NCI-H526 treated with DMSO at 0.1 percent for 48 hours (cell line): ENCODE measurements around the gene EIF3A.
"Not testable (repeated sequence)": the region's sequence is repeated elsewhere in the genome, so short reads cannot be mapped to it uniquely, and the experiment has no call there.

Experiments used
- DNase-seq: peaks from one replicate; lab custom pipeline; 2025; lab: John Stamatoyannopoulos, UW

The EIF3A gene

DNA sequence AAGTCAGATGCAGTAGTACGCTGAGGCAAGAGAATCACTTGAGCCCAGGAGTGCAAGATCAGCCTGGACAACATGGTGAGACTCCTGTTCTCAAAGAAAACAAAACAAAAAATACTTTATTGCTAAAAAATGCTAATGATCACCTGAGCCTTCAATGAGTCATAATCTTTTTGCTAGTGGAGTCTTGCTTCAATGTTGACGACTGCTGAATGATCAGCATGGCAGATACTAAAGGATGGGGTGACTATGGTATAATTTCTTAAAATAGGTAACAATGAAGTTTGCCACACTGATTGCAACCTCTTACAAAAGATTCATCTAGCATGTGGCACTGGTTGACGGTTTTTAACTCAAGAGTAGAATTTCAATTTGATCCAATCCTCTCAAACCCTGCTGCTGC lies 28.8 kb downstream of the EIF3A start:
- no peak for DNase-seq

- no peak for DNase-seq
Measured at GRCh38 chr10:119049777-119050176, 30.8 kb downstream of the EIF3A start.

- no peak for DNase-seq
Measured at GRCh38 chr10:119049361-119049760, 31.3 kb downstream of the EIF3A start.

GRCh38 chr10:119045561-119045960 lies 35.1 kb downstream of the EIF3A start:
- DNase-seq, result no peak

- DNase-seq, result no peak
Measured at GRCh38 chr10:119042169-119042568, 38.4 kb downstream of the EIF3A start.

DNA sequence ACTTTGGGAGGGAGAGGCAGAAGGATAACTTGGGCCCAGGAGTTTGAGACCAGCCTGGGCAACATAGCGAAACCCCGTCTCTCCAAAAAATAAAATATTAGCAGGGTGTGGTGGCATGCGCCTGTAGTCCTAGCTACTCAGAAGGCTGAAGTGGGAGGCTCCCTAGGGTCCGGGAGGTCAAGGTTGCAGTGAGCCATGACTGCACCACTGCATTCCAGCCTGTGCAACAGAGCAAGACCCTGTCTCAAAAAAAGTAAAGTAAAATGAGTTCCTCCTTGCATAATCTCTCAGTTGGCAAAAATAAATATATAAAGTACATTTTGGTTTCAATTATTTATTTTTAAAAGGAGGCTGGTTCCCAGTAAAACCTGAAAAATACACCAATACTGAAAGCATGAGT lies 39.3 kb downstream of the EIF3A start:
- no peak for DNase-seq

GRCh38 chr10:119039161-119039560 lies 41.5 kb downstream of the EIF3A start:
- DNase-seq, result no peak

DNA sequence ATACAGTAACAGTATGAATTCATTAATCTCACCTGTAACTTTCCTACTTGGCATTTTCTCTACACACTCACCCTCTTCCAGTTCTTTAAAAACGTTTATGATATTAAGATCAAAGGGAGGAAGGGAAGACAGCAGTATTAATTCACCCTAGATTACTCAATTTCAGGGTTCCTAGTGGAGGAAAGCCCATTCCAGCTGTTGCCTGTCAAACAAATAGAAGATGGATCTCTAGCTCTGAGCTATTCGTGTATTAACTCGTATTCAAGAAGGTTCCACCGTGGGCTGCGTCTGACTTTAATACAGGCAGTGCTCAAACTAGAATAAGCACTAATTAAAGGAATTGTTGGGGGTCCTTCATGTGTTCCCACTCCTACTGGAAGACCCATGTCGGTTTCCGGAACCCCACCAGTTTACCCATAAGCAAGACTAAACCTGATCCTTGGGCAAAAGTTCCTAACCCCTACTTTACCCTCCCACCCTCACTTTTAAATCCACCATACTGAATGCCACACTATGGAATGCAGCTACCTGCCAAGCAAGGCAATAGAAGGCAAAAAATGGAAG lies 49.0 kb downstream of the EIF3A start:
- DNase-seq, result no peak

- DNase-seq, result peak; percentile 16
Measured at GRCh38 chr10:119030421-119031250, 50.0 kb downstream of the EIF3A start.

GRCh38 chr10:119029613-119030420 lies 50.8 kb downstream of the EIF3A start, which contains the start of gene NANOS1:
Gene NANOS1 (plus strand): TSS chr10:119029714. CDS start chr10:119029802, 88 bp downstream.
- no peak for DNase-seq

DNA sequence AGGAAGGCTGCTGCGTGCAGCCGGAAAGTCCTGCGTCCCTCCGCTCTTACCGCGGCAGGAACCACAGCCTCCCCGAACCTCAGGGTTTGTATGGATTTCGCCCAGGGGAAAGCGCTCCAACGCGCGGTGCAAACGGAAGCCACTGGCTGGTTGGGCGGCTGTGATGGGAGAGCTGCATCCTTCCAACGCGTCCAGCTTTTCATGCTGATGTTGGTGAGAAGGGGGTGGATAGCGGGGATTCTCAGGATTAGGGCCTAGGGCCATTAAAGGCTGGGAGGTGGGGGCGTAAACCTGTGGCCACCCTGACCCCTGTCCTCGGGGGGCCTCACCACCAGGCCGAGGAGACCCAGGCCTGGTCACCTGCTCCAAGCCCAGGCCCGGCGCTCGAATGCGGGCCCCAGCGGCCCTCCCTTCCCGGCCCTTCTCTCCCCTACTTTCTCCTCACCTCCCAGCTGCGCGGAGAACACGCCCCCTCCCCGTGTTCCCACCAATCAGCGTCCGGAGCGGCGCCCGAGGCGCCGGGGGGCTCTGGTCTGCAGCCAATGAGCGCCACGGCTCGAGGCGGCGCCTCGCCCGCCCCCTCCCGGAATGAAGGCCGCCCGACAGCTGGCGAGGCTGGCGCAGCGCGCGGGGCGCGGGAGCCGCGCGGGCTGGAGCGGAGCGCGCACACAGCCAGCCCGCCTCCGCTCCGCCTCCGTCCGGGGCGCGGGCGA lies 51.6 kb downstream of the EIF3A start:
- DNase-seq, result peak; percentile 77

DNA sequence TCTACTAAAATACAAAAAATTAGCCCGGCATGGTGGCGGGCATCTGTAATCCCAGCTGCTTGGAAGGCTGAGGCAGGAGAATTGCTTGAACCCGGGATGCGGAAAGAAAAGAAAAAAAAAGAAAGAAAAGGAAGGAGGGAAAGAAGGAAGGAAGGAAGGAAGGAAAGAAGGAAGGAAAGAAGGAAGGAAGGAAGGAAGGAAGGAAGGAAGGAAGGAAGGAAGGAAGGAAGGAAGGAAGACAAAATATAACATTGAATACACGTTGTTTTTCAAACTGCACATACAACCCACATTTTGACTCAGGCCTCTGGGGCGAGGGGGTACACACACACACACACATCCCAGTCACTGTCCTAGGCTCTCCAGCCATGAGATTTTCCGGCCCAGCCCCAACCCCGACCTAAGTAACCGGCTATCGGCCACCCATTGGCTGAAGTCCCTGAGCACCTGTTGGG lies 52.1 kb downstream of the EIF3A start:
- not testable (repeated sequence) for DNase-seq

GRCh38 chr10:119026301-119027110 lies 54.1 kb downstream of the EIF3A start:
- no peak for DNase-seq

DNA sequence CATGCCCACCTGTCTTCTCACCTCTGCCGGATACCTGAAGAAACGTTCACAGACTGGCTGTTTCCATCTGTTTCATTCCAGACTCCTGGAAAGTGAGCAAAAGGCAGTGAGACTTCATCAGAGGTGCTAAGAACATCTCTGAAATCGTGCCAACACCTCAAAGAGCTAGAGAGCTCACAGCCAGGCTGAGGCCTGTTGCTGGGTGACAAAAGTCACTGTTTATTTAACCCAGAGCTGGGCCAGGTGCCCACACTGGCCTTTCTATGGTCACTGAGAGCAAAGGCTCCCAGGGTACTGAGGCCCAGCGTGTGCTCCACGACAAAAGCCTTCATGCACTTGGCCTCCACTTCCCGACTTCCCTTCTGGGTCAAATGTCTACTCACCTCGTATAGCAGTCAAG lies 54.8 kb downstream of the EIF3A start:
- no peak for DNase-seq

- DNase-seq, result no peak
Measured at GRCh38 chr10:119025336-119025735, 55.3 kb downstream of the EIF3A start.

DNA sequence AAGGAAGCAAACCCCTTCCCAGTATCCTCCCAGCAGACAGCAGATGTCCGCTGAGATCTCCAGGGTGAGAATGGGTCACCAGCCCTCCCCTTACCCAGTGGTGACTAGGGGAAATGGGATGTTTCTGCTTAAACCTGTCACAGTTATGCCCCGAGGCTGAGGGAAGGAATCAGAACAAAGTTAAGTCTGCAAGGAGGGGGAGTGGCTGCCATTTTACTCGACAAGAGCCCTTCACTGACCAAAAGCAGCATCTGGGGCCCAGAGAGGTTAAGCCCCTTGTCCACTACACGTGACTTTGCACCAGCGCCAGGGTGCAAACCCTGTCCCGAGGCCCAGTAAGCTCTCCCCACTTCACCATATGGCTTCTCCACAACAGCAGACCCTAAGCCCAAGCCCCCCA lies 55.7 kb downstream of the EIF3A start:
- DNase-seq, result no peak

- no peak for DNase-seq
Measured at GRCh38 chr10:119023553-119023868, 57.1 kb downstream of the EIF3A start.

GRCh38 chr10:119022846-119023552 lies 57.6 kb downstream of the EIF3A start:
- no peak for DNase-seq

DNA sequence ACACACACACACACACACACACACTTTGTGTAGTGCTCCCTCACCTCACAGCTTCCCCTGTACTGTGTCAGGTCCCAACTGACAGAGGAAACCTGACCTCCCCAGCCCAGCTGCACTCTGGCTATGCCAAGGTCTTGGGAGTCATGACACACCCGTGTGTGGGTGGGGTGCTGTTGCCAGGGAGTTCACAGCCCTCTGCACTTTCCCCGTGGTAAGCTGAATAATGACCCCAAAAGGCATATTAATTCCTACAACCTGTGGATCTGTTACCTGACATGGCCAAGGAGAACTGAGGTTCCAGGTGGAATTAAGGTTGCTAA lies 60.0 kb downstream of the EIF3A start:
- DNase-seq, result no peak

GRCh38 chr10:119007211-119007574 lies 73.4 kb downstream of the EIF3A start:
- DNase-seq, result no peak
